Measurements from ENCODE around the gene SLC17A7.

SLC17A7 gene

DNA sequence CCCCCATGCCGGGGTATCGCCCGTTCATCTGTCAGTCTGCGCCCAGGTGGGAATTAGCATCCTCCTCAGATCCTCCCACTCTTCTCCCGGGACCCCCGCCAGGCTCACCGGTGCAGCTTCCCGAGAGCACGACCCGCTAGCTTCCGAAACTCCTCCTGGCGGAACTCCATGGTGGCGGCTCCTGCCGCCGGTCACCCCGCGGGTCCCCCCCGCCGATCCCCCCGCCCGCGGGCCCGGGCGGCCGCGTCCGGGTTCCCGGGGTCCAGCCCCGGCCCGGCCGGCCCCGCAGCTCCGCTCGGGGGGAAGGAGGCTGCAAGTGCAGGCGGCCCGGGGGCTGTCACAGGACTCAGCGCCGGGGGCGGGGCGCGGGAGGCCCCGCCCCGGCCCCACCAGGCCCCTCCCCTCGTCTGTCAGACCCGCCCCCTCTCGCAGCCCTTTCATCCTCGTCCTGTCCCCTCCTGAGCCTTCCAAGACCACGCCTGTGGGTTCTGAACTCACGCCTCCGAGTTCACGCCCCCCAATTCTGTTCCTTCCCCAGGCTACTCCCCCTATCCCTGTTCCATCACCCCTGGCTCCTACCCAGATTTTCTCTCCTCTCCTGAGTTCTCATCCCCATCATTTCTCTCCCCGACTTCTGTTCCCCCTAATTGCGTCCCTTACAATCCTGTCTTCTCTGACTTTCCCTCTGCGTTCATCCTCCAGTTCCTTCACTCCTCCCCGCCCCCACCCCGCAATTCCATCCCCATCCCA, at the start of gene SLC17A7:
Gene SLC17A7 (minus strand): TSS at position 318 of the 750 bp plus-strand sequence. CDS start 148 bp downstream, at position 170.
- DNase-seq (ENCODE audit: low read depth), result no peak
- H3K4me3 ChIP-seq (ENCODE audit: low read depth, low read length), result no peak within 1 kb of the TSS; the same call in 1 of the 2 replicates
- no peak for TF ChIP-seq CTCF (IDR thresholded peaks at IDR 0.05; ENCODE audit: low read depth, low read length, missing control alignments)

GRCh38 chr19:49490287-49491029, 49.1 kb upstream of the SLC17A7 start:
- peak overlapping the region; percentile 95 for H3K4me3 ChIP-seq (ENCODE audit: low read depth, low read length)
- TF ChIP-seq CTCF (IDR thresholded peaks at IDR 0.05; ENCODE audit: low read depth, low read length, missing control alignments), result no peak
- no peak for DNase-seq (ENCODE audit: low read depth)

DNA sequence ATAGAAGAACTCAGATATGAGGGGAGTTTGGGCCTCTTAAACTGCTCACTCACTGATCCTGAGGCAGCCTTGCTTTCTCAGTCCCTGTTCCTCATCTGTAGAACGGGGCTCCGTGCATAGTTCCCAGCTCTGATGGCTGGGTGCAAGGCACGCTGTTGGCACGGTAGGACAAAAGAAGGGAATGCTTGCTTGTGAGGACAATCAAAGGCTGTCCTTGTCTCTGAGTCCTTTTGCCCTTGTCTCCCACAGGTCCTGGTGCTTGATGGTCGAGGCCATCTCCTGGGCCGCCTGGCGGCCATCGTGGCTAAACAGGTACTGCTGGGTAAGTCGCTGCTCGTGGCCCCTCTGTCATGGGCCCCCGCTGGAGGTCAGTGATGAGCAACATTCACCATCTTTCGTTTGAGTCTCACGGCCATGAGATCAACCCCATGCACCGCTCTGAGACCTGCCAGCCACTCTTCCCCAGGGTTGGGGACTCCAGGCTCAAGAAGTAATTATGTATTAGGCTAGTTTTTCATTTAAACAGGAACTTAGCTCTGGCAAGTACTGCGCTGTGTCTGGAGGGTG, 48.4 kb upstream of the SLC17A7 start:
- peak overlapping the region; percentile 95 for H3K4me3 ChIP-seq (ENCODE audit: low read depth, low read length)
- peak; percentile 77 for TF ChIP-seq CTCF (IDR thresholded peaks at IDR 0.05; ENCODE audit: low read depth, low read length, missing control alignments)
- DNase-seq (ENCODE audit: low read depth), result no peak

DNA sequence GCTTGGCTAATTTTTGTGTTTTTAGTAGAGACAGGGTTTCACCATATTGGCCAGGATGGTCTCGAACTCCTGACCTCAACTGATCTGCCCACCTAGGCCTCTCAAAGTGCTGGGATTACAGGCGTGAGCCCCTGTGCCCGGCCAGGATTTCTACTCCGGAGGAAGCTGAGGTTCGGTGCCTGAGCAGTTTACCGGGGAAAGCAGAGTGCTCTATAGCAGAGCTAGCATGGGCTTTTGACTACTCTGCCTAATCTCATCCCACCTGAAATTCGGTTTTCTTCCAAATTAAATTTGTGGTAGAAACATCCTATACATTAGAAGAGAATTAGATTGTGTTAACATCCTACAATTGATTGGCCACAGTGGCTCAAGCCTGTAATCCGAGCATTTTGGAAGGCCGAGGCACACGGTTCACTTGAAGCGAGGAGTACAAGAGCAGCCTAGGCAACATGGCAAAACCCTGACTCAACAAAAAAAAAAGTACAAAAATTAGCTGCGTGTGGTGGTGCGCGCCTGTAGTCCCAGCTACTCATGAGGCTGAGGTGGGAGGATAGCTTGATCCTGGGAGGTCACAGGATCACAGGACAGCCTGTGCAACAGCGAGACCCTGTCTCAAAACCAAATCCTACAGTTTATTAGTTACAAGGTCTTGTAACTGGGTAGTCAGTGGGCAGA, 47.7 kb upstream of the SLC17A7 start:
- no peak for TF ChIP-seq CTCF (IDR thresholded peaks at IDR 0.05; ENCODE audit: low read depth, low read length, missing control alignments)
- DNase-seq (ENCODE audit: low read depth), result no peak
- peak overlapping the region; percentile 95 for H3K4me3 ChIP-seq (ENCODE audit: low read depth, low read length)

DNA sequence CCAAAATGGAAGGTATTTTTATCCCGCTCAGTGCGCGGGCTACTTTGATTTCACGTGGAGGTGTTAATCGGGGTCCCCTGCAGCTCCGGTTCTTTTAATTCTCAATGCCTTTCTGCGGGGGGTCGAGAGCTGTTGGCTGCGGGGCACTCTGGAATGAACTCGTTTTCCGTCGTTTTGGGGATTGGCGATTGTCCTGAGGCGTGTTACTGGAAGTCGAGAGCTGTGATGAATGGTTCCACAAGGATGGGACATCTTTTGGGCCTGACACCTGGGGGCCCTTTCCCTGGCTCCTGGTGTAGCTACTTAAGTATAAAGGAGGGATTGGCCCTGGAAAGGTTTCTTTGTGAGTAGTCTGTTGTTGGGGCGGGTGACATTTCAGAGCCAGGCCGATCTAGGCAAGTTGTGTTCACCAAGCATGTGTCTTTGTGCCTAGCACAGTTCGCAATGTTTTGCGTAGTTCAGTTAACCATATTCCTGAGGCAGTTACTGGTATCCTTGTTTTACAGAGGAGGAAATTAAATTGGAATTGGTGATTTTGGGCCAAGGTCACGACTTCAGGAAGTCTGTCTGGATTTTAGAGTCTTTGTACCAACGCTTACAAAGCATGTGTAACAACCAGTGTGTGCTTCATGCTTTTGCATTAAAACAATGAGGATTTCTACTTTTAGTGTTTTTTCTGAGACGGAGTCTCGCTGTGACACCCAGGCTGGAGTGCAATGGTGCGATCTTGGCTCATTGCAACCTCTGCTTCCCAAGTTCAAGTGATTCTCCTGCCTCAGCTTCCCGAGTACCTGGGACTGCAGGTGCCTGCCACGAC, 46.9 kb upstream of the SLC17A7 start:
- peak overlapping the region; percentile 95 for H3K4me3 ChIP-seq (ENCODE audit: low read depth, low read length)
- TF ChIP-seq CTCF (IDR thresholded peaks at IDR 0.05; ENCODE audit: low read depth, low read length, missing control alignments), result no peak
- no peak for DNase-seq (ENCODE audit: low read depth)

Data from GM12864 (cell line).